DMS153 (cell line): Measurements from ENCODE around the gene CASQ2.

ENCODE experiments used
- DNase-seq: peaks from one replicate; lab custom pipeline; 2025; lab: John Stamatoyannopoulos, UW

Gene CASQ2

GRCh38 chr1:115728341-115728740 lies 40.2 kb downstream of the CASQ2 start:
- no peak for DNase-seq

- DNase-seq: no peak
These were observed 40.7 kb downstream of the CASQ2 start for GRCh38 chr1:115727706-115728249.

- no peak for DNase-seq
These were observed 41.9 kb downstream of the CASQ2 start for GRCh38 chr1:115726570-115726969.

GRCh38 chr1:115726161-115726560 lies 42.4 kb downstream of the CASQ2 start:
- no peak for DNase-seq

GRCh38 chr1:115725600-115725999 lies 42.9 kb downstream of the CASQ2 start:
- DNase-seq: no peak

GRCh38 chr1:115723756-115724155 lies 44.8 kb downstream of the CASQ2 start:
- DNase-seq: no peak

- peak; percentile 9 for DNase-seq
These were observed 46.3 kb downstream of the CASQ2 start for GRCh38 chr1:115722221-115722620.

GRCh38 chr1:115719285-115719684 lies 49.2 kb downstream of the CASQ2 start:
- no peak for DNase-seq

GRCh38 chr1:115718011-115718754 lies 50.3 kb downstream of the CASQ2 start:
- DNase-seq: no peak

GRCh38 chr1:115717541-115717940 lies 51.0 kb downstream of the CASQ2 start:
- peak; percentile 53 for DNase-seq

- DNase-seq: peak; percentile 71
These were observed 53.9 kb downstream of the CASQ2 start for GRCh38 chr1:115714572-115715141.

- no peak for DNase-seq
These were observed 54.6 kb downstream of the CASQ2 start for GRCh38 chr1:115713906-115714305.

GRCh38 chr1:115712911-115713609 lies 55.5 kb downstream of the CASQ2 start:
- DNase-seq: no peak

GRCh38 chr1:115710859-115711624 lies 57.5 kb downstream of the CASQ2 start:
- no peak for DNase-seq

GRCh38 chr1:115706587-115707425 lies 61.7 kb downstream of the CASQ2 start:
- DNase-seq: peak; percentile 6

- no peak for DNase-seq
These were observed 62.6 kb downstream of the CASQ2 start for GRCh38 chr1:115705963-115706362.

GRCh38 chr1:115705085-115705951 lies 63.2 kb downstream of the CASQ2 start:
- DNase-seq: no peak

GRCh38 chr1:115702959-115703358 lies 65.6 kb downstream of the CASQ2 start:
- DNase-seq: no peak

- no peak for DNase-seq
These were observed 67.4 kb downstream of the CASQ2 start for GRCh38 chr1:115701090-115701489.

- DNase-seq: no peak
These were observed 70.9 kb downstream of the CASQ2 start for GRCh38 chr1:115697619-115698018.
